ENCODE measurements around the gene OARD1.

OARD1 gene

GRCh38 chr6:41074692-41075436 lies 2.7 kb upstream of the OARD1 start:
- no peak for DNase-seq (ENCODE audit: low read depth)

DNA sequence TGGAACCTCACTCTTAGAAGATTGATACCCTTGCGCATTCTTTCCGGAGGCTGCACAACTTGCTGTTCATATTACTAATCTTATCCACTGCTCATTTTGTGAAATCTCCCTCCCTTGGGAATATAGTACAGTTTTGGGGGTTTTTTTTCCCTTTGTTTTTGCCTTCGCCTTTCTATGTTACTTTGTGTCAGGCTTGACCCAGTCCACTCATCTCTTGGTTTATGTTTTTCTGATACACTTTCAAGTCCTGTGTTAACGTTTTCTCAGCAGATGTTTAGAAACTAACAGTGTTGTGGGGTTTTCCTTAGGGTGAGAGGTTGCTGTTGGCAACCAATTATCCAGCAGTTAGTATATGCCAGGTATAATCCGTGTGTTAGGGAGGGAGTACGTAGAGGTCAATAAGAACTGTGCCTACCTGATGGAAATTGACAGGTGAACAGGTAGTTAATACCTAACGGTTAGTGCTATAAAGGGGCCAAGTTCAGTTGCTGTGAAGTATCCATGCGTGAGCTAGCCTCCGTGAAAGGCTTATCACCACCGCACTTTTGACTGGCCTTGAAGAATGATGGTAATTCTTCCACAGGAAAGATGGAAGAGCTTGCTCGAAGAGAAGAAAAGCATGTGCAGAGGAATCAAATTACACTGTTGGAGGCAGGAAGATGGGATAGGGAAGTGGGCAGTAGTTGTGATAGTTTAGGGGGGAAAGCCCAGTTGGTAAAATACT lies 2.0 kb upstream of the OARD1 start:
- no peak for DNase-seq (ENCODE audit: low read depth)

- peak; percentile 70 for DNase-seq (ENCODE audit: low read depth)
Observed at GRCh38 chr6:41073203-41073967, 1.2 kb upstream of the OARD1 start.

DNA sequence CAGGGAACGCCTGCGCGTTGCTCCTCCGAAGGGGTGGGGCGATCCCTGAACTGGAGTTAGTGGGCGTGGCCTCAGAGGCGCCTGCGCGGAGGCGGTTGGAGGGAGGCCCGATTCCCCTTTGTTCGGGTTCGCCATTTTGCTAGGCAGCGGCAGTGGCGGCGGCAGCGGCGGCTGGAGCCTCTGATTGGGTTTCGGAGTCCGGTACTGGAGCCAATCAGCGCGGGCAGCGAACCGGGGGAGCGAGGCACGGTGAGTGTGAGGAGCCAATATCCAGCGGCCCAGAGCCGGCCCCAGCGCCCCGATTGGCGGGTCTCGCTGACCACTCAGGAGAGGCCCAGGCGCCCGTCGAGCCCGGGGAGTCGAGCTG lies 663 bp upstream of the OARD1 start, which contains the start of gene NFYA:
TSS of gene NFYA (plus strand) at position 139 of the 367 bp plus-strand sequence. CDS start 6,116 bp downstream, outside the sequence.
- peak; percentile 100 for DNase-seq (ENCODE audit: low read depth)

DNA sequence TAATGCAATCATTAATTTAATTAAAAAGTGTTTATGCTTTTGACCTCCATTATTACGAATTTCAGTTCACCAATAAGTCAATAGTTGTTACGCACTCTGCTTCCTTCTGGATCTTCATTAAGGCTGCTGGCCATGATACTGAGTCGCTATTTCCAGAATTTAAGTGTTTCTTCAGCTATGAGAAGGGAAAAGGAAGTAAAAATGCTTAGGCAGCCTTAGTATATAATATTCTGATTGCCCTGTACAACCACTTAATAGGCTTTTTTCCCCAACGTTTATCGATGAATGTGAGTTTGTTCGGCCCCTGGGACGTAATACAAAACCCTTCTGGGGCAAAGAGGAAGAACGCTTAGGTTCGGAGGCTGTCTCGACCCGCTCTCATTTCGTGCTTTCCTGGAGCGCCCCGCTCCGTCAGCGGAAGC lies 644 bp downstream of the OARD1 start:
- peak; percentile 45 for DNase-seq (ENCODE audit: low read depth)

DNA sequence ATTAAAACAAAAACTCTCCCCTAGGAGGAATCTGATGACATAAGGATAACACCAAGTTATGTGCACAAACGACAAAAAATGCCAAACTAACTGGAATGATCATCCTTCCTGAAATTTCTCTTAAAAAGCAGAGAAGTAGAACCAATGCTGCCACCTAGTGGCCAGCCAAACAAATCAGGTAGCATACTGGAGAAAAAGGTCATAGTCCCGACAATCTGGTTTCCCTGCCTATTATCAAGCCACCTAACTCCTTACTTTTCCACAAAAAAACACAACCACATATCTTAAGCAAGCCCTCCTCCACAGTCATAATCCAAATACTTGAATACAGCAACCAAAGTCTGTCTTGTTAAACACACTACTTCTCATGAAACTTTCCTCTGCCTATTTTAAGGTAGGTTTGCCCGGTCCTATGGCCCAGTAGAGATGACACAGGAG lies 5.3 kb downstream of the OARD1 start:
- peak; percentile 49 for DNase-seq (ENCODE audit: low read depth)

GRCh38 chr6:41065550-41066026 lies 6.6 kb downstream of the OARD1 start:
- DNase-seq (ENCODE audit: low read depth), result no peak

- DNase-seq (ENCODE audit: low read depth), result no peak
Observed at GRCh38 chr6:41064841-41065240, 7.3 kb downstream of the OARD1 start.

DNA sequence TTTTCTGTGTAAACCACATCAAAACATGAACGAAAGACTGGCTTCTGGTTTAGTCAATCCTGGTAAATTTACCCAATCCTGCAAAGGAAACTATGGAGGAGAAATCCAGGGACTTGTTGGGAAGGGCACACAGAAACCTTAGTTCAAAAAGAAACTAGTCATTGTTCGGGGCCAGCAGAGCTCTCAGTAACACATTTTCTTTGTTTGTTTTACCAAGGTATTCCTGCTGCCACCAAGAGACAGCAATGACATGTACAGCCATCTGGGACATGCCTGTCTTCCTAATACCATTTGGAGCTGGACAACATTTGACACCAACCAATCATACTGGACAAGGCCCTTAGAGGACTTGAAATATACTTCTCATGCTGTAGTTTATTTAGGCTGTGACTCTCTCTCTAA lies 8.3 kb downstream of the OARD1 start:
- DNase-seq (ENCODE audit: low read depth), result no peak

- DNase-seq (ENCODE audit: low read depth), result no peak
Observed at GRCh38 chr6:41062056-41062455, 10.1 kb downstream of the OARD1 start.

- DNase-seq (ENCODE audit: low read depth), result no peak
Observed at GRCh38 chr6:41061196-41061726, 10.9 kb downstream of the OARD1 start.

- no peak for DNase-seq (ENCODE audit: low read depth)
Observed at GRCh38 chr6:41059556-41059955, 12.6 kb downstream of the OARD1 start.

DNA sequence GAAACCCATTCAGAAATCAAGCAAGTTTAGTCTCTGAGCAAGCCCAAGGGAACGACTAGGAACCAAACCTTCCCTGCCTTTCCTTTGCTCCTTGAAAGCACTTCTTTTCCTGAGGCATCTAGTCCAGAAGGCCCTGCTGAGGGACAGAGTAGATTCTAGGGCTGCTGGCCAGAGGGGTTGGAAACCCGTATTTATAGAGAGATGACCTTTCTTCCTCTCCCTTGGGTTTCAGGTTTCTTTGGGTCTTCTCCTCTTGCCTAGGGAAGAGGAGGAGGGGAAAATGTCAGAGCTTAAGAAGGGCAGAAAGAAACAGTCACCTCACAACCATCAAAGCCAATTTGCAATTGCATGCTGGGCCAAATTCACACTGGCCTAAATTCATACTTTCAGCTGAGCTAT lies 13.4 kb downstream of the OARD1 start:
- DNase-seq (ENCODE audit: low read depth), result no peak

DNA sequence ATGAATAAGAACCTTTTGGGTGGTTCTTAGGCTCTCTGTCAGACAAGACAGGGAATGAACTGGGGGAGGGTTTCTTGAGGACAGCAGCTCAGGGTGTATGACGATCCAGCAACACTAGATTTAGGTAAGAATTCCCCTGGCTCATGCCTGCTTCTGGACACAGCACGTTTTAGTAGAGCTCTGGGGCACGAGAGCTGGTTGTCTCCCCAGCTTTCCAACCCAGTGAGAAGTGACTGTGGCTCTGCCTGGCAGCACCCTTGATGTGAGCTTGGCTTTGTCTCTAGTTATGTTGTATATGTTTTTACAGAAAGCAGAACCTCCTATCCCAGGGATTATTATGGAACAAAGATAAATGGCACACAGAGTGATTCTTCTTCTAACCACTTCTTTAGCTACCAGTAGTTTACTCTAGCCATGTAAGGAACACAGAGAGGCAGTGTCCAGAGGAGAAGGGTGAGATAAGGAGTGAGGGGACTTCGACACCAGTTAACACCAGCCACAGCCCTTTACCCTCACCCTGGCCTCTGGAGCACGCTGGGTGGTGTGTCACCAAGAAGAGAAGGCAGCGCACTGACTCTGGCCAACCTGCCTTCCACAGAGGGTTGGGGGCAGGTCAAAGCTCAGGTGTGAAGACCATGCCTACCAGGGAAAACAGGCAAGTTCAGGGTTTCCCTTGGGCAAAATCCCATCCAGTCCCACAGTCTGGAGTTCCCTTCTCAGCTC lies 15.2 kb downstream of the OARD1 start:
- DNase-seq (ENCODE audit: low read depth), result no peak

DNA sequence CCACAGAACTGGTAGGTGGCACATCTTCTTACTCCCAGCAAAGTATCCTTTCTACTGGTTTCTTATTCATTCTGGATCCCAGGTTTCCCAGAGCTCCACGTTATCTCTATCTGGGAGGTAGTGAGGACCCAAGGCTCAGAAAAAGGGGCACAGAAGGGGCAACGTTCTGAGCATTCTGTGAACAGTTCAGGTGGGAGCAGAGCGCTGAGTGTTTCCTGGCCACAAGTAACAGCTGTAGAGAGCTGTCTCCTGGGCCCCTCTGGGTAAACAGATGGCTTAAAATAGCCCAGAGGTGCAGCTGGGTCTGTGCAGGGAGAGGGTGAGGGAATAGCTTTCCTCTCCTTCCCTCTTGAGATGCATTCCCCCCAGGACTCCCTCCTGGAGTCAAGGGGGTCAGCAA lies 17.0 kb downstream of the OARD1 start:
- DNase-seq (ENCODE audit: low read depth), result no peak

- no peak for DNase-seq (ENCODE audit: low read depth)
Observed at GRCh38 chr6:41054511-41054910, 17.6 kb downstream of the OARD1 start.

GRCh38 chr6:41053041-41053440 lies 19.1 kb downstream of the OARD1 start, which contains the start of gene APOBEC2:
Gene APOBEC2, plus strand, starts transcription at chr6:41053202. Its CDS starts 146 bp downstream, at chr6:41053348.
- no peak for DNase-seq (ENCODE audit: low read depth)

DNA sequence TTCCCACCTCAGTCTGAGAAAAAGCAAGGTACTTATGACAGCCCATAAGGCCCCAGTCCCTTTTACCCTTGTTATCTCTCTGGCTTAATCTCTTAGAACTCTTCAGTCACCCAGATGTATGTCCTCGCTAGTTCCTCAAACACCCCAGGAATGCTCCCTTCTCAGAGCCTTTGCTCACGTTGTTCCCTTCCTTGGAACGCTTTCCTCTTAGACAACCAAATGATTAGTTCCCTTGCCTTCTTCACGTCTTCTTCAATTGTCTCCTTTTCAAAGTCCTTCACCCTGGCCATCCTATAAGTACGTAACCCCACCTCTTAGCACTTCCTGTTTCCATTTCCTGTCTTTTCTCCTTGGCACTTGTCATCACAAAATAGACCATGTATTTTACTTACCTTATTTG lies 20.3 kb downstream of the OARD1 start:
- no peak for DNase-seq (ENCODE audit: low read depth)

DNA sequence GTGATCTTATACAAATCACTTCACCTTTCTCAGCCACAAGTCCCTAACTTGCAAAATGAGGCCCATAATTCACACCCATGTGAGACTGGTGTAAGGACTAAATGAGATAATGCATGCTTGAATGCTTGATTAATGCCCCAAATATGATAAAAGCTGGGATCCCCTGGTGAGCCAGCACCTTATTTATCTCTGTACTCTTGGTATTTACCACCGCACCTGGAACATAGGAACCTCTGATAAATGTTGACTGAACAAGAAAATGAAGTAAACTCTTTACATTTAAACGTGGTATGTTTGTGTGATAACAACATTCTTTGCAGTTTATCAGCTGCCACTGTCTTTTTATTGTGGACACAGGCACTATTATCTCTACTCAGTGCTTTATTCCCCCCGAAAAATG lies 21.6 kb downstream of the OARD1 start:
- no peak for DNase-seq (ENCODE audit: low read depth)

DNA sequence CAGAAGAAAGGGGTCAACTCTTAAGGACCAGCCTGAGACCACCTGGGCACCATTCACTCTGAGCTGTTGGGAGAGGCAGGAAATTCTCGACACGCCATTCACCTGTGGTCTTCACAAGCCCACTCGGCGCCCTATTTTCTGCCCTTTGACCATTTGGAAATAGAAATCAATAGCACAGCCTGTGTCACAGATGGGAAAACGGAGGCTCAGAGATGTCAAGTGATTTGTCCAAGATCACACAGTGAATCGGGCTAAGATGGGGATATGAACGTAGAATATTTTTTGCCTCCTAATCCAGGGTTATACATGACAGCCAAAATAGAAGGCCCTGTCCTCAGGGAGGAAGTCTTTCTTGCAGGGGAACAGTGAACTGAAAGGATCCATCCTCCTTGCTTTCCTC lies 22.2 kb downstream of the OARD1 start:
- no peak for DNase-seq (ENCODE audit: low read depth)

DNA sequence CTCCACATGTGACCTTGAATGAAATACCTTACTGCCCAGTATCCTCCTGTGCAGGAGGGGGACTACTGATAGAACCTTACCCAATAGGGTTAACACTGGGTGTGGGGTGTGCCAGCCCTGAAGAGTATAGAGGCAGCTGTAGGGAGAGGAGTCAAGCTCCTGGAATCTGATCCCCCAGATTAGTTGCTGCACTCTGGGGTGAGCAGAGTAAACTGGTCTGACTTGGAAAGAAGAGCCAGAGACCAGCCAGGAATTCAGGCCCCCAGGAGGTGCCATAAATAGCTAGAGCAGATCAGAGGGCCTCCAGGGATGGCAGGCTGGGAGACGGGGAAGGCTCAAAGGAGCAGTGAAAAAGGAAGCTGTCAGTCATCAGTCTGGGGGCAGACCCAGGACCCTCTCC lies 22.6 kb downstream of the OARD1 start:
- DNase-seq (ENCODE audit: low read depth), result no peak
